Measurements from ENCODE around the gene DNAAF1. TPM values are rescaled to one million over a fixed set of nuclear protein-coding genes. Genes with fewer than 3 reads are reported as not detected.

The DNAAF1 gene
- total and polyA plus RNA-seq, 2 of the 4 experiments (the other 2 are of a cell fraction), result 0.05 TPM; not detected in 1

- H3K27ac ChIP-seq (ENCODE audit: insufficient read depth, low read length), result no peak overlapping the region
- intact Hi-C loops (cut with micrococcal nuclease) (loop anchor here (2.0 to 5.0 kb wide), 4 partner anchors 58 to 309 kb away; partner anchors contain the start of gene MBTPS1), dilution Hi-C loops (cut with HindIII; ENCODE audit: low sequenced_read_pairs, unreplicated experiment) (no loop called here), in situ Hi-C loops (cut with MboI; ENCODE audit: low sequenced_read_pairs) (loop anchor here (5.0 to 10.0 kb wide), 2 partner anchors 88 to 211 kb away; partner anchors contain the start of gene NECAB2)
- H3K4me2 ChIP-seq (ENCODE audit: low read depth, low read length), result no peak overlapping the region
- H4K8ac ChIP-seq (ENCODE audit: low read depth in 2 of 2, low read length in 2 of 2), result no peak overlapping the region; a peak in 1 of 4 replicates
- peak; percentile 53 for DNase-seq
- 80% methylated on average over 2 of the region's 10 CpGs; no CpG with 5 or more reads in 1 of the 2 experiments for WGBS, 2 experiments (ENCODE audit: extremely low coverage in 2 of 2, insufficient read length in 1 of 2)
- H2BK20ac ChIP-seq (ENCODE audit: low read depth, low read length), result peak overlapping the region; percentile 26; the same call in 1 of the 2 replicates
- 0 out of 2 replicates have a peak overlapping the region, but pooled peaks have one; percentile 34 for H3K23ac ChIP-seq (ENCODE audit: low read depth, low read length)
- no peak overlapping the region for H3K9ac ChIP-seq (ENCODE audit: low read depth, low read length)
- TF ChIP-seq SMC3 (IDR thresholded peaks at IDR 0.05; ENCODE audit: low read depth, low read length) (peak; percentile 48), USF2 (IDR thresholded peaks at IDR 0.05; ENCODE audit: low read depth, low read length) (peak; percentile 71; the same call in 1 of the 2 replicates), MXI1 (IDR thresholded peaks at IDR 0.05; ENCODE audit: borderline replicate concordance, low read depth, low read length) (peak; percentile 55; the same call in 1 of the 2 replicates), FOS (IDR thresholded peaks at IDR 0.05; ENCODE audit: low read depth, low read length) (no peak), BHLHE40 (IDR thresholded peaks at IDR 0.05; ENCODE audit: low read depth, low read length) (peak; percentile 97), POLR2A (IDR thresholded peaks at IDR 0.05; ENCODE audit: low read depth, low read length) (no peak), RAD21 (IDR thresholded peaks at IDR 0.05; ENCODE audit: low read length) (peak; percentile 84), CTCF (conservative IDR thresholded peaks at IDR 0.05; ENCODE audit: low read depth, low read length) (peak; percentile 76), NFE2L2 (IDR thresholded peaks at IDR 0.05; ENCODE audit: low read depth, low read length) (no peak)
- ChIA-PET POLR2A (ENCODE audit: unreplicated experiment) (no interaction called here), CTCF (interaction anchor here (0.6 to 3.5 kb wide), 7 partner anchors 12 to 333 kb away, joined by 3 to 24 read pairs (median 4); partner anchors contain the start of gene TAF1C)
- peak overlapping the region; percentile 9 for H2AFZ ChIP-seq (replicated peaks; ENCODE audit: low read length, poor library complexity)
- no peak overlapping the region for H2BK15ac ChIP-seq (ENCODE audit: low read depth, low read length)
- H3K56ac ChIP-seq (ENCODE audit: extremely low read depth, insufficient read depth, low read length), result no peak overlapping the region
- H4K20me1 ChIP-seq (ENCODE audit: insufficient read depth, low read length), result peaks cover 16% of the 10 kb centered on the region
- peaks cover 12% of the 10 kb centered on the region; the same call in 1 of the 2 replicates for H3K9me1 ChIP-seq (ENCODE audit: insufficient read depth, low read length)
- H3K4me3 ChIP-seq (ENCODE audit: insufficient read depth, low read depth, low read length), result no peak overlapping the region
- H3K4ac ChIP-seq (ENCODE audit: low read depth, low read length), result no peak overlapping the region
- H3K27me3 ChIP-seq (ENCODE audit: control insufficient read depth, insufficient read depth, low read length), result no peaks in the 10 kb centered on the region
- peak overlapping the region; percentile 83 for H2AK5ac ChIP-seq (ENCODE audit: low read depth, low read length)
- peaks cover 15% of the 10 kb centered on the region for H3K4me1 ChIP-seq (ENCODE audit: control insufficient read depth, insufficient read depth, low read length)
- H2BK120ac ChIP-seq (ENCODE audit: low read depth, low read length), result peak overlapping the region; percentile 6; the same call in 1 of the 2 replicates
- no peaks in the 10 kb centered on the region for H3K9me3 ChIP-seq (ENCODE audit: control insufficient read depth, insufficient read depth, low read length)
- H4K5ac ChIP-seq (ENCODE audit: low read depth, low read length), result no peak overlapping the region
- peak; percentile 69 for ATAC-seq (ENCODE audit: low read depth)
- H2AK9ac ChIP-seq (replicated peaks; ENCODE audit: low read depth, low read length, poor library complexity), result peak overlapping the region; percentile 74
- H2BK5ac ChIP-seq (ENCODE audit: low read depth, low read length, poor library complexity, severe bottlenecking), result no peak overlapping the region
- peaks cover 19% of the 10 kb centered on the region for H3K36me3 ChIP-seq (ENCODE audit: control insufficient read depth, insufficient read depth, low read length)
- no peak overlapping the region; the same call in 1 of the 2 replicates for H4K91ac ChIP-seq (ENCODE audit: insufficient read depth, low read depth, low read length)
- H3K14ac ChIP-seq (replicated peaks; ENCODE audit: low read depth, low read length), result no peak overlapping the region
- H3K18ac ChIP-seq (ENCODE audit: low read depth, low read length), result no peak overlapping the region
- H3K79me1 ChIP-seq (ENCODE audit: low read depth in 1 of 2, low read length in 2 of 2), result peaks cover 0 to 12% of the 10 kb centered on the region in 2 experiments; a peak in 2 of 4 replicates
- no TSS peak for BruUV-seq (replicated peaks)
Observed at GRCh38 chr16:84175350-84176081, 30.4 kb downstream of the DNAAF1 start.
